K562 (cell line): ENCODE results near the gene TRIP12. TPM values are rescaled to one million over a fixed set of nuclear protein-coding genes. Genes with fewer than 3 reads are reported as not detected.

Source experiments
- ATAC-seq: fragments of 200-7000 bp; cut with Tn5 transposase; 3 replicates; pipeline ENCODE4 v1.9.1; 2020; ENCODE audit warnings: moderate library complexity
- BruUV-seq: library from RNA; stranded (reverse); fragments of 400-500 nt; replicated peaks from 2 replicates; lab custom pipeline; 2021; lab: Mats Ljungman, UMichigan
- CTCF ChIA-PET: fragments of 300-600 bp; formaldehyde crosslinking; extraction: SDS; loops from one replicate; lab custom pipeline; 2021; ENCODE audit warnings: low intra/inter-chr PET ratio; lab: Yijun Ruan, JAX
- POLR2A ChIA-PET: fragments of 300-600, 350-650 bp; sonication (Branson Sonifier 250); formaldehyde crosslinking; extraction: SDS; loops from one replicate; lab custom pipeline; 2021; ENCODE audit warnings: antibody characterized with exemption, inconsistent platforms; lab: Yijun Ruan, JAX
- DNase-seq, 4 experiments: peaks; one replicate each; pipeline versions ENCODE4 v3.0.0 to v3.0.0-alpha.2; 2011 to 2018; ENCODE audit warnings: low spot score in 3 of 4, mixed read lengths in 3 of 4; ENCODE audit errors: extremely low read depth in 1 of 4
- FAIRE-seq: peaks from 2 replicates; lab custom pipeline; 2011; peaks lifted over from hg19 to GRCh38; lab: Jason Lieb, UNC
- H2AFZ ChIP-seq: 2 replicates; pipeline ENCODE4 v1.6.0; 2011; ENCODE audit warnings: low read depth, low read length, control low read depth, inconsistent platforms
- H3K27ac ChIP-seq: fragments of 200-600 bp; 3 replicates; pipeline ENCODE4 v1.8.0; 2011; ENCODE audit warnings: low read depth, mild to moderate bottlenecking, control low read depth, inconsistent platforms, low read length, moderate library complexity, mixed read lengths; ENCODE audit errors: extremely low read depth
- H3K27me3 ChIP-seq, 2 experiments: fragments of 300-600 bp in 1 of 2; 2 replicates in 1 of 2; 3 replicates in 1 of 2; pipeline versions ENCODE4 v1.6.0 to v1.8.0; 2011; ENCODE audit warnings: inconsistent platforms in 2 of 2, low read length in 2 of 2, mild to moderate bottlenecking in 1 of 2, mixed read lengths in 1 of 2, moderate library complexity in 1 of 2; ENCODE audit not compliant: control insufficient read depth in 2 of 2, insufficient read depth in 2 of 2
- H3K36me3 ChIP-seq: fragments of 300-600 bp; 3 replicates; pipeline ENCODE4 v1.8.0; 2011; ENCODE audit warnings: mild to moderate bottlenecking, low read length, inconsistent platforms; ENCODE audit not compliant: control insufficient read depth, insufficient read depth
- H3K4me1 ChIP-seq, 2 experiments: fragments of 200-600 bp in 1 of 2; replicated peaks in 1 of 2; 2 replicates in 1 of 2; 3 replicates in 1 of 2; pipeline versions ENCODE4 v1.5.1 to v1.8.0; 2011; ENCODE audit warnings: inconsistent platforms in 2 of 2, low read length in 2 of 2, mild to moderate bottlenecking in 1 of 2, mixed read lengths in 1 of 2, moderate library complexity in 1 of 2; ENCODE audit not compliant: control insufficient read depth in 2 of 2, insufficient read depth in 2 of 2
- H3K4me2 ChIP-seq: 2 replicates; pipeline ENCODE4 v1.6.1; 2011; ENCODE audit warnings: low read length, control low read depth, inconsistent platforms, mixed read lengths; ENCODE audit not compliant: insufficient read depth
- H3K4me3 ChIP-seq: fragments of 200-600 bp; sonication (generic), shearing (Covaris generic); 2 replicates; pipeline ENCODE4 v1.5.1; 2016; ENCODE audit warnings: control low read depth, inconsistent platforms
- H3K79me2 ChIP-seq: fragments of 200-600 bp; 3 replicates; pipeline ENCODE4 v1.8.0; 2011; ENCODE audit warnings: low read length, inconsistent platforms; ENCODE audit not compliant: control insufficient read depth, insufficient read depth
- H3K9ac ChIP-seq, 2 experiments: 2 replicates each; pipeline versions ENCODE4 v1.6.0 to v1.6.1; 2011; ENCODE audit warnings: low read depth in 2 of 2, low read length in 2 of 2, control low read depth in 1 of 2, inconsistent platforms in 1 of 2, mild to moderate bottlenecking in 1 of 2, mixed read lengths in 1 of 2; ENCODE audit not compliant: insufficient read depth in 1 of 2
- H3K9me1 ChIP-seq: one replicate; pipeline ENCODE4 v1.6.0; 2011; ENCODE audit warnings: inconsistent platforms, mild to moderate bottlenecking, low read length, moderate library complexity; ENCODE audit not compliant: control insufficient read depth, insufficient read depth
- H3K9me3 ChIP-seq: replicated peaks from 2 replicates; pipeline ENCODE4 v1.5.1; 2011; ENCODE audit warnings: low read depth, low read length, inconsistent platforms; ENCODE audit not compliant: control insufficient read depth, insufficient read depth
- H4K20me1 ChIP-seq: replicated peaks from 2 replicates; pipeline ENCODE4 v1.6.1; 2011; ENCODE audit warnings: low read length, inconsistent platforms, mixed read lengths; ENCODE audit not compliant: control insufficient read depth, insufficient read depth
- ARID2 ChIP-seq: fragments of 450-650 bp; IDR thresholded peaks from 2 replicates; pipeline ENCODE4 v1.6.1; 2017; ENCODE audit warnings: antibody characterized with exemption, mild to moderate bottlenecking
- KDM4B ChIP-seq, 2 experiments: fragments of 450-650 bp in 1 of 2; sonication (generic) in 1 of 2; IDR thresholded peaks; 2 replicates each; pipeline ENCODE4 v1.6.1; 2016 to 2017; ENCODE audit warnings: borderline replicate concordance in 2 of 2, antibody characterized with exemption in 1 of 2, low read depth in 1 of 2, mild to moderate bottlenecking in 1 of 2
- WGBS: fragments of 100-300 bp; shearing (Covaris generic); methylation state at CpG from one replicate; pipeline ENCODE4 v1.1.6; 2016; ENCODE audit warnings: low coverage, mixed read lengths; ENCODE audit not compliant: insufficient coverage; ENCODE audit errors: missing lambda C conversion rate; 5-methylcytosine and 5-hydroxymethylcytosine counted together
- in situ Hi-C: fragments of 300-500 bp; cut with MboI; formaldehyde crosslinking; loops from 4 replicates; pipeline ENCODE4 v1.15.0; 2018; ENCODE audit warnings: inconsistent platforms, mixed read lengths
- intact Hi-C: fragments of 100-400 bp; cut with micrococcal nuclease; formaldehyde crosslinking; loops from 2 replicates; pipeline ENCODE4 v1.14.2; 2022
- polyA plus RNA-seq, 8 experiments: library from polyadenylated mRNA; depleted of rRNA in 4 of 8; stranded (reverse) in 5 of 8; unstranded in 3 of 8; fragments of >200 nt; fragmentation: Nextera tagmentation in 2 of 8; fragmentation: Illumina TruSeq in 1 of 8; extraction: Ambion mirVana in 2 of 8; extraction: Trizol in 1 of 8; gene quantifications; 2 replicates each; pipeline versions ENCODE4 v1.2.1 to v1.2.3, GENCODE V29; 2011 to 2014; ENCODE audit warnings: inconsistent platforms in 1 of 8, missing spikeins in 1 of 8
- total RNA-seq, 7 experiments: library from RNA; depleted of rRNA in 6 of 7; stranded (reverse); fragments of >200 nt in 6 of 7; fragmentation: Illumina TruSeq in 2 of 7; extraction: Trizol in 2 of 7; gene quantifications; 2 replicates each; pipeline versions ENCODE4 v1.2.1 to v1.2.3, GENCODE V29; 2011 to 2021; ENCODE audit warnings: low replicate concordance in 1 of 7
- TF ChIP-seq, protein P1 (sequence below): sonication (generic); formaldehyde crosslinking; IDR thresholded peaks from 2 replicates; pipeline ENCODE4 v1.8.0; 2023; ENCODE audit warnings: mild to moderate bottlenecking, missing genetic modification reagents
- TF ChIP-seq, protein P2 (sequence below): fragments of 250-450 bp; sonication (Bioruptor Pico); IDR thresholded peaks from 2 replicates; pipeline ENCODE4 v1.5.0; 2021

The TRIP12 gene
- total and polyA plus RNA-seq, 9 of the 15 experiments (the other 6 are each of a cell fraction or from before 2014, with no cell fraction given), result 15.2 to 131 (median 80.1) TPM

GRCh38 chr2:229868794-229869193 lies 53.0 kb downstream of the TRIP12 start:
- no peak overlapping the region for H3K9ac ChIP-seq
- ChIA-PET POLR2A (no interaction called here), CTCF (no interaction called here)
- BruUV-seq, result no TSS peak
- ATAC-seq (no peak), DNase-seq (no peak), FAIRE-seq (no peak)
- no peak for TF ChIP-seq ARID2
- TF ChIP-seq, protein P1, sequence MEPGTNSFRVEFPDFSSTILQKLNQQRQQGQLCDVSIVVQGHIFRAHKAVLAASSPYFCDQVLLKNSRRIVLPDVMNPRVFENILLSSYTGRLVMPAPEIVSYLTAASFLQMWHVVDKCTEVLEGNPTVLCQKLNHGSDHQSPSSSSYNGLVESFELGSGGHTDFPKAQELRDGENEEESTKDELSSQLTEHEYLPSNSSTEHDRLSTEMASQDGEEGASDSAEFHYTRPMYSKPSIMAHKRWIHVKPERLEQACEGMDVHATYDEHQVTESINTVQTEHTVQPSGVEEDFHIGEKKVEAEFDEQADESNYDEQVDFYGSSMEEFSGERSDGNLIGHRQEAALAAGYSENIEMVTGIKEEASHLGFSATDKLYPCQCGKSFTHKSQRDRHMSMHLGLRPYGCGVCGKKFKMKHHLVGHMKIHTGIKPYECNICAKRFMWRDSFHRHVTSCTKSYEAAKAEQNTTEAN, result no peak
- TF ChIP-seq KDM4B (IDR thresholded peaks at IDR 0.05; ENCODE audit: borderline replicate concordance in 2 of 2, low read depth in 1 of 2), result no peak
- TF ChIP-seq, protein P2, sequence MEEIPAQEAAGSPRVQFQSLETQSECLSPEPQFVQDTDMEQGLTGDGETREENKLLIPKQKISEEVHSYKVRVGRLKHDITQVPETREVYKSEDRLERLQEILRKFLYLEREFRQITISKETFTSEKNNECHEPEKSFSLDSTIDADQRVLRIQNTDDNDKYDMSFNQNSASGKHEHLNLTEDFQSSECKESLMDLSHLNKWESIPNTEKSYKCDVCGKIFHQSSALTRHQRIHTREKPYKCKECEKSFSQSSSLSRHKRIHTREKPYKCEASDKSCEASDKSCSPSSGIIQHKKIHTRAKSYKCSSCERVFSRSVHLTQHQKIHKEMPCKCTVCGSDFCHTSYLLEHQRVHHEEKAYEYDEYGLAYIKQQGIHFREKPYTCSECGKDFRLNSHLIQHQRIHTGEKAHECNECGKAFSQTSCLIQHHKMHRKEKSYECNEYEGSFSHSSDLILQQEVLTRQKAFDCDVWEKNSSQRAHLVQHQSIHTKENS, result no peak
- H3K79me2 ChIP-seq, result peaks cover 69% of the 10 kb centered on the region
- H3K27ac ChIP-seq, result no peak overlapping the region
- no peak overlapping the region for H3K4me2 ChIP-seq
- H3K9me3 ChIP-seq, result no peaks in the 10 kb centered on the region
- H3K4me1 ChIP-seq, result no peaks in the 10 kb centered on the region; a peak in 1 of 5 replicates
- H3K27me3 ChIP-seq, result no peaks in the 10 kb centered on the region
- no peaks in the 10 kb centered on the region for H4K20me1 ChIP-seq
- no peak overlapping the region for H2AFZ ChIP-seq
- H3K9me1 ChIP-seq, result no peaks in the 10 kb centered on the region
- peaks cover 24% of the 10 kb centered on the region; the same call in 1 of the 3 replicates for H3K36me3 ChIP-seq
- H3K4me3 ChIP-seq, result no peak overlapping the region
- intact Hi-C loops (no loop called here), in situ Hi-C loops (no loop called here)
- WGBS, result 95% methylated on average over 2 of the region's 2 CpGs
